GM19463 (cell line): Measurements from ENCODE around the gene MAPK10.
"Not testable (repeated sequence)": the region's sequence is repeated elsewhere in the genome, so short reads cannot be mapped to it uniquely, and the experiment has no call there.

Experiments used
- ATAC-seq: cut with Tn5 transposase; IDR thresholded peaks from one replicate; pipeline ENCODE4 v1.9.1; 2021; ENCODE audit warnings: mild to moderate bottlenecking, moderate library complexity; ENCODE audit not compliant: unreplicated experiment

Gene MAPK10

GRCh38 chr4:86001591-86001990 lies 358.3 kb downstream of the MAPK10 start:
- ATAC-seq, result no peak

- peak; percentile 88 for ATAC-seq
Observed at GRCh38 chr4:85995361-85995760, 364.5 kb downstream of the MAPK10 start.

GRCh38 chr4:85994576-85994975 lies 365.3 kb downstream of the MAPK10 start:
- no peak for ATAC-seq

- ATAC-seq, result no peak
Observed at GRCh38 chr4:85993641-85994040, 366.2 kb downstream of the MAPK10 start.

- no peak for ATAC-seq
Observed at GRCh38 chr4:85986266-85986665, 373.6 kb downstream of the MAPK10 start.

- peak; percentile 99 for ATAC-seq
Observed at GRCh38 chr4:85979276-85979675, 380.6 kb downstream of the MAPK10 start.

- no peak for ATAC-seq
Observed at GRCh38 chr4:85970535-85970934, 389.3 kb downstream of the MAPK10 start.

GRCh38 chr4:85968945-85969819 lies 390.7 kb downstream of the MAPK10 start:
- no peak for ATAC-seq

- no peak for ATAC-seq
Observed at GRCh38 chr4:85967872-85968271, 392.0 kb downstream of the MAPK10 start.

- ATAC-seq, result peak; percentile 59
Observed at GRCh38 chr4:85966373-85966772, 393.5 kb downstream of the MAPK10 start.

- no peak for ATAC-seq
Observed at GRCh38 chr4:85965529-85965928, 394.3 kb downstream of the MAPK10 start.

GRCh38 chr4:85965017-85965416 lies 394.8 kb downstream of the MAPK10 start:
- ATAC-seq, result not testable (repeated sequence)

- ATAC-seq, result no peak
Observed at GRCh38 chr4:85964298-85964697, 395.6 kb downstream of the MAPK10 start.

- ATAC-seq, result no peak
Observed at GRCh38 chr4:85963231-85963630, 396.6 kb downstream of the MAPK10 start.

GRCh38 chr4:85961887-85962286 lies 398.0 kb downstream of the MAPK10 start:
- ATAC-seq, result no peak

- ATAC-seq, result no peak
Observed at GRCh38 chr4:85956293-85956945, 403.4 kb downstream of the MAPK10 start.

- no peak for ATAC-seq
Observed at GRCh38 chr4:85955620-85956292, 404.1 kb downstream of the MAPK10 start.

GRCh38 chr4:85953651-85954018 lies 406.2 kb downstream of the MAPK10 start:
- no peak for ATAC-seq

GRCh38 chr4:85952972-85953650 lies 406.7 kb downstream of the MAPK10 start:
- no peak for ATAC-seq

- ATAC-seq, result no peak
Observed at GRCh38 chr4:85952528-85952927, 407.3 kb downstream of the MAPK10 start.

- no peak for ATAC-seq
Observed at GRCh38 chr4:85951099-85951498, 408.8 kb downstream of the MAPK10 start.
